ELR (cell line): ENCODE data around the gene KIF4B.
"Not testable (repeated sequence)": the region's sequence is repeated elsewhere in the genome, so short reads cannot be mapped to it uniquely, and the experiment has no call there.

Experiments used
- DNase-seq: peaks from one replicate; pipeline ENCODE4 v3.0.0-alpha.2; 2015; ENCODE audit warnings: low read depth

Gene KIF4B, protein sequence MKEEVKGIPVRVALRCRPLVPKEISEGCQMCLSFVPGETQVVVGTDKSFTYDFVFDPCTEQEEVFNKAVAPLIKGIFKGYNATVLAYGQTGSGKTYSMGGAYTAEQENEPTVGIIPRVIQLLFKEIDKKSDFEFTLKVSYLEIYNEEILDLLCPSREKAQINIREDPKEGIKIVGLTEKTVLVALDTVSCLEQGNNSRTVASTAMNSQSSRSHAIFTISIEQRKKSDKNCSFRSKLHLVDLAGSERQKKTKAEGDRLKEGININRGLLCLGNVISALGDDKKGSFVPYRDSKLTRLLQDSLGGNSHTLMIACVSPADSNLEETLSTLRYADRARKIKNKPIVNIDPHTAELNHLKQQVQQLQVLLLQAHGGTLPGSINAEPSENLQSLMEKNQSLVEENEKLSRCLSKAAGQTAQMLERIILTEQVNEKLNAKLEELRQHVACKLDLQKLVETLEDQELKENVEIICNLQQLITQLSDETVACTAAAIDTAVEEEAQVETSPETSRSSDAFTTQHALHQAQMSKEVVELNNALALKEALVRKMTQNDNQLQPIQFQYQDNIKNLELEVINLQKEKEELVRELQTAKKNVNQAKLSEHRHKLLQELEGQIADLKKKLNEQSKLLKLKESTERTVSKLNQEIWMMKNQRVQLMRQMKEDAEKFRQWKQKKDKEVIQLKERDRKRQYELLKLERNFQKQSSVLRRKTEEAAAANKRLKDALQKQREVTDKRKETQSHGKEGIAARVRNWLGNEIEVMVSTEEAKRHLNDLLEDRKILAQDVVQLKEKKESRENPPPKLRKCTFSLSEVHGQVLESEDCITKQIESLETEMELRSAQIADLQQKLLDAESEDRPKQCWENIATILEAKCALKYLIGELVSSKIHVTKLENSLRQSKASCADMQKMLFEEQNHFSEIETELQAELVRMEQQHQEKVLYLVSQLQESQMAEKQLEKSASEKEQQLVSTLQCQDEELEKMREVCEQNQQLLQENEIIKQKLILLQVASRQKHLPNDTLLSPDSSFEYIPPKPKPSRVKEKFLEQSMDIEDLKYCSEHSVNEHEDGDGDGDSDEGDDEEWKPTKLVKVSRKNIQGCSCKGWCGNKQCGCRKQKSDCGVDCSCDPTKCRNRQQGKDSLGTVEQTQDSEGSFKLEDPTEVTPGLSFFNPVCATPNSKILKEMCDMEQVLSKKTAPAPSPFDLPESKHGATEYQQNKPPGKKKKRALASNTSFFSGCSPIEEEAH

DNA sequence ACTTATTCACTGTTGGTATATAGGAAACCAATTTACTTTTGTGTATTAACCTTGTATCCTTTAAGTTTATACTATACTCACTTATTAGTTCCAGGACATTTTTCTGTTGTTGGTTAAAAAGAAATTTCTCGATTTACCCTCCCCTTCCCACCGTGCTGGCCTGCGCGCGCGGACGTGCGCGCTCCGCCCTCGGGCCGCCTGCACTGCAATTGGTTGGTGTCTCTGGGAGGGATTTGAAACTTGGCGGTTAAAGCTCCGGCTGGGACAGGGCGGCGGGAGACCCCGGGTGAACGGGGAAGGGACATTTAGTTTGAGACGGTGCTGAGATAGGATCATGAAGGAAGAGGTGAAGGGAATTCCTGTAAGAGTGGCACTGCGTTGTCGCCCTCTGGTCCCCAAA lies at the start of gene KIF4B:
Gene KIF4B (plus strand): TSS at position 230 of the 400 bp plus-strand sequence. CDS start 105 bp downstream, at position 335.
- DNase-seq: no peak

DNA sequence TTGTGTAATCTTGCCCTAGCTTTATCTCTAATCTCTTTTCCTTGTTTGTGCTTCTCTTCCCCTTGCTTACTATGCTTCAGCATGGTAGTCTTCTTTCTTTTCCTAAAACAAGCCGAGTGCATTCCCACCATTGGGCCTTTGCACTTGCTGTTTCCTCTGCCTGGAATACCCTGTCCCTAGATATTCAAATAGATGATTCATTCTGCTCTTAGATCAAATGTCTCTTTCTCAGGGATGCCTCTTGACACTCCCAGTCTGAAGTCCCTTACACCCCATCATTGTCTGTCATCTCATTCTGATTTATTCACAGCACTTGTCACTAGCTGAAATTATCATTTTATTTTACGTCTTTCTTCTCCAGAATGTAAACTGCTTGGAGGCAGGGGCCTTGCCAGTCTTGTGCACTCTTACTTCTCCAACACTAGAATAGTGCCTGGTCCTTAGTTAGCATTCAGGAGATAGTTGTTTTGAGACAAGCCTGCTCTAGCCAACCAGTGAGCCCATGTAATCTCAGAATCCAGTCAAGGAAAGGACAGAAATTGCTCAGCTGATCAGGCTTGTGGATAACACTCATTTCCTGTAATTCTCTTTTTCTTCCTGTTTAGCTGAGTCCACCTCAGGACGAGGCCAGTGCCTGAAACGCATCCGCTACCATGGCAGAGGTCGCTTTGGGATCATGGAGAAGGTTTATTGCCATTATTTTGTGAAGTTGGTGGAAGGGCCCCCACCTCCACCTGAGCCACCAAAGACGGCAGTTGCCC lies 47.3 kb upstream of the KIF4B start:
- DNase-seq: peak; percentile 38

DNA sequence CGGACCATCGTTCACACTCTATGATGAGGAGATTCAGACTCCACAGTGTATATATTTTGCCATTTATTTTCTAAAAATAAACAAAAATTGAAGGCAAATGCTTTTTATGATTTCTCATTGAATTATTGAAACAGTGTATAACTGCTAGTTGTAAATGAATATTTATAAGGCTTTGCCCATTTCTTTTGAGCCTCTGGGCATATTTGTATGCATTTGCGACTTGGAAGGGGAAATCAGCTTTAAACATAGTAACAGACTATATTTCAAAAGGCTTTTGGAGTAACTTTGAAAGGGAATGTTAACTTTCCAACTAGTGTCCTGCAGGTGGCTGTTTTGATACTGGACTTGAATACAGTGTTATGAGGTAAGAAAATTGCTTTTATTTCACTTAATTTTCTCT lies 46.7 kb upstream of the KIF4B start:
- no peak for DNase-seq

DNA sequence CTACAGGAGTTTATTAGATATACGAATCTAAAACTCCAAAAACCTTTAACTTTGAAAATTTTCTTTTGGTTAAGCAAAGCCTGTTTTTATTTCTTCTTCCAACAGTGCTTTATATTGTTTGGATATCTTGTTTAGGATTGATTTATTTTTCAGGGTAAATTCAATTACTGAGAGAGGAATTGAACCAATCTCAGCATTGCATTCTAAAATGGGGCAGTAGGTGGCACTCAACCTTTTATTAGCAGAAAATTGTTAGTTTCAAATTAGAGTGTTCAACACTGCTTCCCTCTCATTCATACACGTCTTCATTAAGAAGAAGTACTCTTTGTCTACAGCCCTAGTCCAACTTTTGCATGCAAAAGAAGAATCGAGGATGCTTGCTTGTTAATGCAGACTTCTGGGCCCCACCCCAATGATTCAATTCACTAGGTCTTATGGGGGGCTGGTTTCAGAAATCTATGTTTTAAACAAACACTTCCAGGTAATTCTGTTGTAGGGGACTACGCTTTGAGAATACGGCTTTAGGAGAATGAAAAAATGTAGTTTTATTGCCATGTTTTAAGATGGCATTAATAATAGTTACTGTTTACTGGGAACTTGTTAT lies 46.0 kb upstream of the KIF4B start:
- DNase-seq: peak; percentile 34

DNA sequence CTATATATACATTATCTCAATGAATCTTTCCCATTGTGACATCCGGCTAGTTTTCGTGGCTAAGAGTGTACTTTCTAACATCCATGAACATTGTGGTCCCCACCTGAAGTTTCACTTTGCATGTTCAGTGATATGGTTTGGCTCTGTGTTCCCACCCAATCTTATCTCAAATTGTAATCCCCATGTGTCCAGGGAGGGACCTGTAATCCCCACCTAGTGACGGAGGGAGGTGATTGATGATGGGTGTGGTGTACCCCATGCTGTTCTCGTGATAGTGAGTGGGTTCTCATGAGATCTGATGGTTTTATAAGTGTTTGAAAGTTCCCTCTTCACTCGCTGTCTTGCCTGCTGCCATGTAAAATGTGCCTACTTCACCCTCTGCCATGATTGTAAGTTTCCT lies 44.6 kb upstream of the KIF4B start:
- DNase-seq: no peak

DNA sequence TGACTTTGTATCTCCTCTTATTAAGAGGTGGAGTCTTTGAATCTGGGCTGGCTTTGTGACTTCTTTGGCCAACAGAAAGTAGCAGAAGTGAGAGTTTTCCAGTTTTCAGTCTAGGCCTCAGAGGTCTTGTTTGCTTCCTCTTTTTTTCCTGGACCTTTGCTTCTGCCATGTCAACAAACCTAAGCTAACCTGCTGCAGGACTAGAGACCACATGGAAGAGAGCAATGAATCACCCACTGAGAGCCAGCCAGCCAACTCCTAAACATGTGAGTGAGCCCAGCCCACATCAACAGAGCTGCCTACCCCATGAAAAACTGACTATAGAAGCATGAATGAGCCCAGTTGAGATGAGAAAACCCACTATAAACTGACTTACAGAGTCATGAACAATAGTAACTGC lies 42.8 kb upstream of the KIF4B start:
- peak; percentile 34 for DNase-seq

DNA sequence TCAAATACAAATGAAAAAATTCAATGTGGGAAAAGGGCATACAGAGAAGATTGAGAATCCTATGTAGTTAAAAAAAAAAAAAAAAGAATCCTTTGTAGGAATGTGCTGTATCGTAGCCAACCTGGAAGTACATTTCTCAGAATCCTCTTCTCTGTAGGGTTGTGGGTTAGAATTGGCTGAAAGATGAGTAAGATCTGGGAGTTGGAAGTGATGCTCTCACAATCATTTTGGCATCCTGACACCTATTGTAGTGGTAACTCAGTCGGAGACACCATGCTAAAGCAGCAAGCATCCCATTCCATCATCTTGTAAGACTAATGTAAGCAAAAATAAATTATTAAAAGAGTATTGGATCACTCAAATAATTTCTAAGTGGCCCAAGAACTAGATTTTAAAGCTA lies 42.1 kb upstream of the KIF4B start:
- DNase-seq: no peak

DNA sequence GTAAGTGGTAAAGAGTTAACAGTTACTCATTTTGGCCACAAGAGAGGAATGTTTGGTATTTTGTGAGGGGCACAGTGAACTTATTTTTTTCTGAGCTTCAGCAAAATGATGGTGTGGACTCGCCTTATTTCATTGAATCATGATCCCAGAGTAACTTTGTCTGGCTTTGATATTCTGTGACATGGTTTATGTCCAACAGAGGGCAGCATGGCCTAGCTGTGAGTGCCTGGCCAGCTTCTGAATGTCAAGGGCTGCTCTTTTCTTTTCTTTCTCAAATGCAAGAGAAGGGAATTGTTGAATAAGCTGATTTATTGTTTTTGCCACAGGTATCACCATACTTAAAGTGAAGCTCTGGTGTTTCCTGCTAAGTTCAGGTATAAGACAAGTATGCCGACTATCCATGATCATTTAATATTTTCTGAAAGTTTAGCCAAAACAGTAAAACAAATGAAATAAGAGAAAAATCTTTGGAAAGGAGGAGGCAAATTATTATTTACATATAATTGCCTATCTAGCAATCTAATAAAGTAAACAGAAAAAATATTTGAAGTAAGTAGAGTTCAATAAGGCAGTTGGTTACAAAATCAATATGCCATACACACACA lies 41.0 kb upstream of the KIF4B start:
- DNase-seq: peak; percentile 63

DNA sequence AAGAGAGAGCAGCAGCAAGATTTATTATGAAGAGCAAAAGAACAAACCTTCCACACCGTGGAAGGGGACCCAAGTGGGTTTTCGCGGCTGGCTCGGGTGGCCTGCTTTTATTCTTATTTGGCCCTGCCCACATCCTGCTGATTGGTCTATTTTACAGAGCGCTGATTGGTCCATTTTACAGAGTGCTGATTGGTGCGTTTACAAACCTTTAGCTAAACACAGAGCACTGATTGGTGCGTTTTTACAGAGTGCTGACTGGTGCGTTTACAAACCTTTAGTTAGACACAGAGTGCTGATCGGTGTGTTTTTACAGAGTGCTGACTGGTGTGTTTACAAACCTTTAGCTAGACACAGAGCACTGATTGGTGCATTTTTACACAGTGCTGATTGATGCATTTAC lies 37.5 kb upstream of the KIF4B start:
- DNase-seq: not testable (repeated sequence)

DNA sequence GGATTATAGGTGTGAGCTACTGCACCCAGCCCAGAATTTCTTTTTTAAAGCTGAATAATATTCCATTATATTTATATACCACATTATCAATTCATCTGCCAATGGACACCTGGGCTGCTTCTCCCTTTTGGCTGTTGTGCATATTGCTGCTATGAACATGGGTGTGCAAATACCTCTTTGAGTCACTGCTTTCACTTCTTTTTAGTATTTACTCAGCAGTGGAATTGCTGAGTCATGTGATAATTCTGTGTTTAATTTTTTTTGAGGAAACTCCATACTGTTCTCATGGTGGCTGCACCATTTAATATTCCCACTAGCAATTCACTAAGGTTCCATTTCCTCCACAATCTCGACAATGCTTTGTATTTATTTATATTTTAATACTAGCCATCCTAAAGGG lies 36.1 kb upstream of the KIF4B start:
- no peak for DNase-seq

DNA sequence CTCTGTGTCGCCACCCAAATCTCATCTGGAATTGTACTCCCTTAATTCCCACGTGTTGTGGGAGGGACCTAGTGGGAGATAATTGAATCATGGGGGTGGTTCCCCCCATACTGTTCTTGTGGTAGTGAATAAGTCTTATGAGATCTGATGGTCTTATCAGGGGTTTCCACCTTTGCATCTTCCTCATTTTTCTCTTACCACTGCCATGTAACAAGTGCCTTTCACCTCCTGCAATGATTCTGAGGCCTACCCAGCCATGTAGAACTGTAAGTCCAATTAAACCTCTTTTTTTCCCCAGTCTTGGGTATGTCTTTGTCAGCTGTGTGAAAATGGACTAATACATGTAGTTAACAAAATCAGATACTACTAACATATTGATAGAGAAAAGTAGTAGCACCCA lies 35.3 kb upstream of the KIF4B start:
- DNase-seq: not testable (repeated sequence)

DNA sequence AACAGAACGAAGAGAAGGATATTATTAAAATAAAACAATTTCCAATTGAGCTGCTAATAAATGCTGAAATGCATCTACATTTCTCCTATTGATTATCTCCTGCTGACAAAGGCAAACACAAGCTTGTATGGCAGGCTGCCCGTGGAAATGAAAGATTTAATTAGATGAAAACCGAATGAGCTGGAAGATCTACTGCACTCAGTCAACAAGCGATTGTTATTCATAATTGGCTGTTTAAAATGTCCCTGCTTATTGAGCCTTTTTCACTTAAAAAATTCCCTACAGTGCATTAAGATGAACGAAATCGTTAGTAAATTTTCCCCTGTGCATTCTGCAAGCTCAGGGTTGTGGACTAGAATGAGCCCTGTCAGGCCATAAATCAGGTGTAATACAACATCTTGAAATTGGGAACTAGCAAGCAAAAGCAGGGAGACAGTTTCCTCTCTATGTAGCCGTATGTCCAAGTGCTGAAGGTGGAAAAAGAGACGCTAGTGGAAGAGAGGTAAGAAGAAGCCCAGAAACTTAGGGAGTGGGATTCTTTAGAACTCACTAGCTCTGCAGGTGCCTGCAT lies 28.5 kb upstream of the KIF4B start:
- DNase-seq: no peak

DNA sequence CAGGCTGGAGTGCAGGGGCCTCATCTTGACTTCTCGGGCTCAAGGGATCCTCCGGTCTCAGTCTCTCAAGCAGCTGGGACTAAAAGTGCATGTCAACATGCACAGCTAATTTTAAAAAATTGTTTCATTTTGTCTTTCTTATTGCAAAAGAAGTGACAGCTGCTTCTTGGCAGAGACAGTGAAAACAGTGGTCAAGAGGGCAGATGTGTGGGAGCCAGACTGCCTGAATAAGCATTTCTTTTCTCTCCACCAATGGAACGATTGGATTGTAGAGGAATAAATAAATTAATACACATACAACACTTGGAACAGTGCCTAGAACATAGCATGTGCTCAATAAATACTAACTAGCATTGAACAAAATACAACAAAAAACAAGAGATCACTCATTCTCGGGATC lies 27.4 kb upstream of the KIF4B start:
- DNase-seq: no peak

DNA sequence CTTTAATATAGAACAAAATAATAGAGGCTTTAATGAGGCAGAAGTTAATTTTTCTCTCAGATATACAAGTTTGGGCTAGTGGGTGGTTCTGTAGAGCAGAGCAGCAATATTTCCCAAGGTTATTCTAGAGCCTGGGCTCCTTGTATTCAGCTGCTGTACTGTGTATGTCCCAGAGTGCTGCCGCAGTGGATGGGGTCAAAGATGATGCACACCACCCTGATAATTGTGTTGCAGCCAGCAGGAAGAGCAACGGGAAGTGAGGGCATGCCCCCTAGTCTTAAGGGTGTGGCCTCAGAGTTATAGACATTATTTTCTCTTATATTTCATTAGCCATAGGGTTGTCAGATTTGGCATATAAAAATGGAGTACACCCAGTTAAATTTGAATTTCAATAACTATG lies 23.9 kb upstream of the KIF4B start:
- no peak for DNase-seq

DNA sequence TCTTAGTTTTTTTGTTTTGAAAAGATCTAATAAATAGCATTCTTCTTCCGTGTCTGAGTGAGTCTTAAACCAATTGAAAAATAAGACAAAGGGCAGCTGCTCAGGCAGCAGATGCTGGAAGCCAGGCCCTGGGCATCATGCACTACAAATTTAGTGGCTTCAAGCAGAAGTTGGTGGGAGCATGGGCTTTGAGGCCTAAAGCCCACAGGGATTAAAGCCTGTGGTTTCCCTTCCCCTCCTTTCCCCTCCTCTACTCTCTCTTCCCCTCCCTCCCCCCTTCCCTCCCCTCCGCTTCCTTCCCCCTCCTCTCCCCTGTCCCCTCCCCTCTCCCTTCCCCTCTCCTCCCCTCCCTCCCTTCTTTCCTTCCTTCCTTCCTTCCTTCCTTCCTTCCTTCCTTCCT lies 20.1 kb upstream of the KIF4B start:
- no peak for DNase-seq

DNA sequence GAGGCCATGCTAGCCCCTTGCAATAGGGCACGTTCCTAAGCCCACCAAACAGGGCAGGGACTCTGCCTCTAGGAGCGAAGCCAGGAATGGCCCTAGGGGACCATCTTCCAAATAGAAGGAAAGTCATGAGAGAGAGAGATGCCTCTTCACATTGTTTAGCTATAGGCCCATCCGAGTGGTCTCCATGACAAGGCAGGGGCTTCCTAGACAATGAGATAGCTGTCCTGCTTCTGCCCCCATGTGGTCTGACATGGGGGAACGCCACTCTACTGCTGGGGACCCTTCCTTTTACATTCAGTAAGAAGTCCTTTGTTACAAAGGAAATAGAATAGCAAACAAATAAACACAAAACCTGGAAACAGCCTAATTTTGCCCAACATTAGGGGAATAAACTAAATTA lies 17.9 kb upstream of the KIF4B start:
- DNase-seq: no peak

DNA sequence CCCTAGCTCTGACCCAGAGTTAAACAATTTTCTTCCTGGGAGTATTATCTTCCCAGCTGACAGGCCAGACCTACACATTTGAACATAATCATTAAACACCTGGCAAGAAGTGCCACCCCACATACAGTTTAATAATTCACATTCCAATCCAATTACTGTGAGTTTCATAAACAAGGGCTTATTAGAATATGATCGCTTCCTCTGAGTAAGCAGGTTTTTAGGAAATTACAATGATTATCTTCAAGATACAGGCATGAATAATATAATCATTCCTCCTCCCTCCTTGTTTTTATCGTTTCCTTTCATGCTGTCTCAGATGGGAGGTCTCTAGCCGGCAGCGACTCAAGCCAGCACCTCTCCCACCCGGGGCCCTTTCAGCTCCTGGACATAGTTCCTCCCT lies 15.8 kb upstream of the KIF4B start:
- peak; percentile 73 for DNase-seq

DNA sequence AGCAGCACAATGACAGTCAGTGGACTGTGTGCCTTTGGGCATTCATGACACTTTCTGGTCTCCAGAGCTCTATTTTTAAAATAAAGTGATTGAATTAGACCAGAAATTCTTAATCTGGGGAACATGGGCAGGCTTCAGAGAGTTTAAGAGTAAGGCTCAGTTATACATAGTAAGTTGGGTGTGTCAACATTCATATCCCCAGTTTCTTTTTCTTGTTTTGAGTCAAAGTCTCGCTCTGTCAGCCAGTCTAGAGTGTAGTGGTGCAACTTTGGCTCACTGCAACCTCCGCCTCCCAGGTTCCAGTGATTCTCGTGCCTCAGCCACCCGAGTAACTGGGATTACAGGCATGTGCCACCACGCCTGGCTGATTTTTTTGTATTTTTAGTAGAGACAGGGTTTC lies 13.7 kb upstream of the KIF4B start:
- no peak for DNase-seq

DNA sequence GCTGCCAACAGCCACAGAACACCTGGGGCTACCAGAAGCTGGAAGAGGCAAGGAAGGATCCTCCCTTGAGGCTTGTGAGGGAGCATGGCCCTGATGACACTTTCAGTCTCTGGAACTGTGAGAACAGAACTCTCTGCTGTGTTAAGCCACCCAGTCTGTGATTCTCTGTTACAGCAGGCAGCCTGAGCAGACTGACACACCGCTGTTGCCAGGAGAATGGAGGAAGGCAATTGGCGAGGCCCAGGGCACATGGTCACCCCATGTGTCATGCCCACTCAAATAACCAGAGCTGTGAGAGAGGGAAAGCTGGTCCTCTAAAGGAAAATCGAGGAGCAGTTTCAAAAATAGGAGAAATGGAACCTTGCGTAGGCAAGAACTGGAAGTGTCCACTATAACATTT lies 12.0 kb upstream of the KIF4B start:
- DNase-seq: no peak

DNA sequence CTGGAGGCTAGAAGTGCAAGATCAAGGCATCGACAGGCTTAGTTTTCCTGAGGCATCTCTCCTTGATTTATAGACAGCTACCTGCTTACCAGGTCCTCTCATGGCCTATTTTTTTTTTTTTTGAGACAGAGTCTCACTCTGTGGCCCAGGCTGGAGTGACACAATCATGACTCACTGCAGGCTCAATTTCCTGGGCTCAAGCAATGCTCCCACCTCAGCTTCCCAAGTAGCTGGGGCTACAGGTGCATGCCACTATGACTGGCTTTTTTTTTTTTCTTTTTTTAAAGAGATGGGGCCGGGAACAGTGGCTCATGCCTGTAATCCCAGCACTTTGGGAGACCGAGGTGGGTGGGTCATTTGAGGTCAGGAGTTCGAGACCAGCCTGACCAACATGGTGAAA lies 10.8 kb upstream of the KIF4B start:
- peak; percentile 61 for DNase-seq
